Stimulated activated memory B cell treated with anti-CD40 and anti-IgM and Interleukin-4, amounts not matched to agents 10 μg/mL and 1 μg/mL and 100 μg/mL, for 72 hours (primary cell): ENCODE data around the gene DNER.
"Not testable (repeated sequence)": the region's sequence is repeated elsewhere in the genome, so short reads cannot be mapped to it uniquely, and the experiment has no call there.

Experiments
- ATAC-seq: fragments of 150-1000 bp; cut with Tn5 transposase; 2 replicates; pipeline ENCODE4 v1.10.0; 2021
- H3K27ac Mint-ChIP-seq: one replicate; pipeline ENCODE4 v1.8.0; 2022; ENCODE audit warnings: mild to moderate bottlenecking, mixed read lengths
- H3K27me3 Mint-ChIP-seq: one replicate; pipeline ENCODE4 v1.8.0; 2022; ENCODE audit warnings: mixed read lengths
- H3K36me3 Mint-ChIP-seq: one replicate; pipeline ENCODE4 v1.8.0; 2022; ENCODE audit warnings: mixed read lengths
- H3K4me1 Mint-ChIP-seq: one replicate; pipeline ENCODE4 v1.8.0; 2022; ENCODE audit warnings: mixed read lengths
- H3K4me3 Mint-ChIP-seq: one replicate; pipeline ENCODE4 v1.8.0; 2022; ENCODE audit warnings: mild to moderate bottlenecking, moderate library complexity, mixed read lengths
- H3K9me3 Mint-ChIP-seq: one replicate; pipeline ENCODE4 v1.8.0; 2022; ENCODE audit warnings: mixed read lengths

The DNER gene

GRCh38 chr2:229393926-229394325, 320.4 kb downstream of the DNER start:
- ATAC-seq = no peak
- H3K27ac Mint-ChIP-seq = no peak overlapping the region
- no peaks in the 10 kb centered on the region for H3K27me3 Mint-ChIP-seq
- H3K4me3 Mint-ChIP-seq = no peak overlapping the region
- H3K36me3 Mint-ChIP-seq = no peaks in the 10 kb centered on the region
- peaks cover 10% of the 10 kb centered on the region for H3K9me3 Mint-ChIP-seq
- no peaks in the 10 kb centered on the region for H3K4me1 Mint-ChIP-seq

- Mint-ChIP-seq H3K9me3 (peaks cover 4% of the 10 kb centered on the region), H3K36me3 (no peaks in the 10 kb centered on the region), H3K4me3 (no peak overlapping the region), H3K27ac (no peak overlapping the region), H3K27me3 (no peaks in the 10 kb centered on the region), H3K4me1 (no peaks in the 10 kb centered on the region)
- ATAC-seq = no peak
These were observed 322.2 kb downstream of the DNER start for GRCh38 chr2:229392196-229392595.

DNA sequence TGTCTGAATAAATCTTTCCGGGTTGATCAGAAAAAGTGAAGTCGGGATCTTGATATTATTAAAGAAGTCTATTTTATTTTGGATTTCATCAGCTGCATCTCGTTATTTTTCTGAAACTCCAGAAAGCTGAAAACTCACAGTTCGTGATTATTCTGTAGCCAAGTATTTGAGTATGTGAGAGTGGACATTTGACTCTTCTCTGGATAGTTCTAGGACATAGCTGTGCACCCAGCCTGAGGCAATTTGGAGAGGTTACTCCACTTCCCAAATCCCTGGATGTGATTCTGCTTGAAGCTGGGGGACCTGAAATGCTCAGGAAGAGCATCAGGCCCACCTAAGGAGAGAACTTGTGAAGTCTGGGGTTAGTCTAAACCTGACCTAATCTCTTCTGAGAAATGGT, 325.6 kb downstream of the DNER start:
- H3K27ac Mint-ChIP-seq = no peak overlapping the region
- H3K4me3 Mint-ChIP-seq = no peak overlapping the region
- no peak for ATAC-seq
- no peaks in the 10 kb centered on the region for H3K36me3 Mint-ChIP-seq
- no peaks in the 10 kb centered on the region for H3K27me3 Mint-ChIP-seq
- no peaks in the 10 kb centered on the region for H3K4me1 Mint-ChIP-seq
- peaks cover 18% of the 10 kb centered on the region for H3K9me3 Mint-ChIP-seq

- Mint-ChIP-seq H3K4me3 (no peak overlapping the region), H3K4me1 (no peaks in the 10 kb centered on the region), H3K36me3 (no peaks in the 10 kb centered on the region), H3K27me3 (no peaks in the 10 kb centered on the region), H3K9me3 (peaks cover 20% of the 10 kb centered on the region), H3K27ac (no peak overlapping the region)
- ATAC-seq = no peak
These were observed 326.5 kb downstream of the DNER start for GRCh38 chr2:229387866-229388265.

GRCh38 chr2:229380101-229380625, 334.2 kb downstream of the DNER start:
- H3K4me1 Mint-ChIP-seq = no peaks in the 10 kb centered on the region
- no peak overlapping the region for H3K27ac Mint-ChIP-seq
- H3K27me3 Mint-ChIP-seq = no peaks in the 10 kb centered on the region
- peaks cover 16% of the 10 kb centered on the region for H3K9me3 Mint-ChIP-seq
- no peak for ATAC-seq
- H3K36me3 Mint-ChIP-seq = no peaks in the 10 kb centered on the region
- H3K4me3 Mint-ChIP-seq = no peak overlapping the region

GRCh38 chr2:229378386-229378785, 336.0 kb downstream of the DNER start:
- no peak overlapping the region for H3K4me3 Mint-ChIP-seq
- ATAC-seq = no peak
- H3K4me1 Mint-ChIP-seq = no peaks in the 10 kb centered on the region
- H3K36me3 Mint-ChIP-seq = no peaks in the 10 kb centered on the region
- no peak overlapping the region for H3K27ac Mint-ChIP-seq
- H3K9me3 Mint-ChIP-seq = peaks cover 11% of the 10 kb centered on the region
- no peaks in the 10 kb centered on the region for H3K27me3 Mint-ChIP-seq

- Mint-ChIP-seq H3K27me3 (peaks cover 14% of the 10 kb centered on the region), H3K4me1 (no peaks in the 10 kb centered on the region), H3K36me3 (no peaks in the 10 kb centered on the region), H3K4me3 (no peak overlapping the region), H3K9me3 (peaks cover 3% of the 10 kb centered on the region), H3K27ac (no peak overlapping the region)
- no peak for ATAC-seq
These were observed 337.5 kb downstream of the DNER start for GRCh38 chr2:229376866-229377265.

DNA sequence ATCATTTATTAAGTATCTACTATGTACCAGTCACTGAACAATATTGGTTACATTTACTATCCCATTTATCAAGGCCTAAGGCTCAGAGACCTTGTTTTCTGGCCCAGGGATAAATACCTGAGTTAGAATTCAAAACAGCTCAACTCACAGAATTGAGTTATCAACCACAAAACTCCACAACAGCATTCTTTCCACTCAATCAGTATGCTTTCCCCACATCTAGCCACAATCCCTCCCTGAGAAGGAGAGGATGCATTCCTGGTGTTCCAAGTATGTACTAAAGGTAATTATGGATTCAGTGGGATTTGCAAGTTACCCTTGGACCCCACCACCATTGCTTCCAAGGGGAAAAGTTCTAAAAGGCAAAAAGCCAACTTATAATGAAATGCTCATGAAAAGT, 339.1 kb downstream of the DNER start:
- no peak overlapping the region for H3K27ac Mint-ChIP-seq

GRCh38 chr2:229373311-229373710, 341.0 kb downstream of the DNER start:
- H3K27ac Mint-ChIP-seq, H3K4me1 Mint-ChIP-seq, H3K9me3 Mint-ChIP-seq, H3K36me3 Mint-ChIP-seq, H3K4me3 Mint-ChIP-seq, ATAC-seq: not testable (repeated sequence)
- peaks cover 19% of the 10 kb centered on the region for H3K27me3 Mint-ChIP-seq

More for the DNA sequence above, 339.1 kb downstream of the DNER start:
- Mint-ChIP-seq H3K27me3 (peaks cover 19% of the 10 kb centered on the region), H3K4me3 (no peak overlapping the region), H3K4me1 (no peaks in the 10 kb centered on the region), H3K9me3 (peaks cover 3% of the 10 kb centered on the region), H3K36me3 (no peaks in the 10 kb centered on the region)
- no peak for ATAC-seq

- Mint-ChIP-seq H3K36me3 (no peaks in the 10 kb centered on the region), H3K9me3 (no peaks in the 10 kb centered on the region), H3K27me3 (peaks cover 19% of the 10 kb centered on the region), H3K27ac (no peak overlapping the region), H3K4me3 (no peak overlapping the region), H3K4me1 (no peaks in the 10 kb centered on the region)
- ATAC-seq = no peak
These were observed 342.1 kb downstream of the DNER start for GRCh38 chr2:229372207-229372606.

DNA sequence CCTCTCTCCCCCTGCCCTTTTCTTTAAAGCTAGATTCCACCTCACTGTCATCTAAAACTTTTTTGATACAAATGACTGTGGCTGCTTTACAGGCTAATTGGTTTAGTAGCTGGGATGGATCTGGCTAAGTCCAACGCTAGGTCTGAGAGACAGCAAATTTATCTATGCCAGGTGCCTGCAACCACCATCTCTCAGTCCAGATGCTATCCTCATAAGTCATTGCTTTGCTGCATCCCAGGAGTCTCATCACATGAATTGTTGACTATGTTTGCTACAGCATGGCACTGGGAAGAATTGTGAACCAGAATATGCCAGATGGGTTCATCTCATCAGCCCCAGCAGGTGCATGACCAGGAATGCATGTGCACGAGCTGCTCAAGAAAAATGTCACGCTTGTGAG, 343.3 kb downstream of the DNER start:
- ATAC-seq = no peak
- H3K4me1 Mint-ChIP-seq = no peaks in the 10 kb centered on the region
- peaks cover 19% of the 10 kb centered on the region for H3K27me3 Mint-ChIP-seq
- no peak overlapping the region for H3K27ac Mint-ChIP-seq
- H3K36me3 Mint-ChIP-seq = no peaks in the 10 kb centered on the region
- no peak overlapping the region for H3K4me3 Mint-ChIP-seq
- no peaks in the 10 kb centered on the region for H3K9me3 Mint-ChIP-seq

DNA sequence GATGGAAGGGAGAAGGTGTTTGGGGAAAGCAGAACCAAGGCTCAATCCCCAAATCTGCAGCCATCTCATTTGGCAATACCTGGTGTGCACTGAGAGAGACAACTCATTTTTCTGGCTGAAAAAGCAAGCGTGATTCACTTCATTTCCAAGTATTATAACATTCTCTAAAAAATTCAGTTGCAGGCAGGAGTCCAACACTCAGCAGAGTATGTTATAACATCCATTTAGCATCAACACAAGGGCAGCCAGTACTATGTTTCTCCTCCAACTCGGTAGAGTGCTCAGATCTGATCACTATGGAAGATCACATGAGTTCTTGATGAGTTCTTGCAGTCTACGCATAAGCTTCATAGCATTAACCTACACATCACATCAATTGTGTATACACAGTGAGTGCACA, 343.8 kb downstream of the DNER start:
- no peak overlapping the region for H3K4me3 Mint-ChIP-seq
- H3K4me1 Mint-ChIP-seq = no peaks in the 10 kb centered on the region
- no peaks in the 10 kb centered on the region for H3K9me3 Mint-ChIP-seq
- H3K27ac Mint-ChIP-seq = no peak overlapping the region
- no peak for ATAC-seq
- H3K36me3 Mint-ChIP-seq = no peaks in the 10 kb centered on the region
- peaks cover 19% of the 10 kb centered on the region for H3K27me3 Mint-ChIP-seq

DNA sequence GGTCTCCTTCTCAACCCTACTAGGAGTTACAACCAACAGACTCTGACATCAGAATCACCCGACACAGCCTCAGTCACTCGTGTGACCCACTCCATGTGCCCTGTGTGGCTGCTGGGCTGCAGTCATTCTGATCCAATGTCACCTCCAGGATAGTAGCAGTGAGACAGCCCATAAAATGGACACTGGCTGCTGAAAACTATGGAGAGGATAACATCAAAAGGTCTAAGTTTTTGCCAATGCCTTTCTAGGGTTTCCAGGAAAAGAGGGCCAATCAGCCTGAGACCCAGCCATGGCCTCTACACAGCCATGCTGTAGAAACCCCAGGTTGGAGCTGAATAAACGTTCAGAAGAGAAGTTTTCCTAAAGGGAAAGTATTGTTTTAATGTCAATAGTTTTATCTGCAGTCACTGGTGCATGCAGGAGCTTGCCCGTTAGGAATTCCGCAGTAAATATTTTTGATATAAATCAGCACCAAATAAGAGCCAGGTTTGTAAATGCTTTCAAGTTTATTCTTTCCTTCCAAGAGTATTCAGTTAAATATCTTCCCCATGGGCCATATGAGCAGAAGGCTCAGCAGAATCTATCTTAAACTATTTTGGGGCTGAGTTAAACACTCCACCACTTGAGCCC, 351.1 kb downstream of the DNER start:
- H3K9me3 Mint-ChIP-seq = no peaks in the 10 kb centered on the region
- no peaks in the 10 kb centered on the region for H3K27me3 Mint-ChIP-seq
- no peak for ATAC-seq
- no peak overlapping the region for H3K4me3 Mint-ChIP-seq
- H3K4me1 Mint-ChIP-seq = no peaks in the 10 kb centered on the region
- no peak overlapping the region for H3K27ac Mint-ChIP-seq
- H3K36me3 Mint-ChIP-seq = no peaks in the 10 kb centered on the region

DNA sequence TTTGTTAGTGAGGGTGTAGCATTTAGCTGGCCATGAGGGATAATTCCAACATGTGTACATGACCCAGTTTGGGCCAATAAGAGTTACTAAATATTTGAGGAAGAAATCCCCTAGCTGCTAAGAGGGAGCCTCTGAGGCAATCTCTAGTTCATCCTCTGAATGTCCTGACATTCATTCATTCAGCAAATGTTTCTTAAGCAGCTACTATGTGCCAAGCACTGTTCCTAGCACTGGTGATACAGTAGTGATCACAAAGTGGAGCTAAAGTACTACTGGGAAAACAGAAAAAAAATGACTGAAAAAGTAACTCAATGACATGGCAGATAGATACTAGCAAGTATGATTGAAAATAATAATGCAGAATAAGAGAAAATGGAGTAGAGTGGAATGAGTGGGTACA, 363.5 kb downstream of the DNER start:
- Mint-ChIP-seq H3K27me3 (no peaks in the 10 kb centered on the region), H3K9me3 (peaks cover 6% of the 10 kb centered on the region), H3K4me1 (no peaks in the 10 kb centered on the region), H3K4me3 (no peak overlapping the region), H3K36me3 (no peaks in the 10 kb centered on the region), H3K27ac (no peak overlapping the region)
- ATAC-seq = no peak

DNA sequence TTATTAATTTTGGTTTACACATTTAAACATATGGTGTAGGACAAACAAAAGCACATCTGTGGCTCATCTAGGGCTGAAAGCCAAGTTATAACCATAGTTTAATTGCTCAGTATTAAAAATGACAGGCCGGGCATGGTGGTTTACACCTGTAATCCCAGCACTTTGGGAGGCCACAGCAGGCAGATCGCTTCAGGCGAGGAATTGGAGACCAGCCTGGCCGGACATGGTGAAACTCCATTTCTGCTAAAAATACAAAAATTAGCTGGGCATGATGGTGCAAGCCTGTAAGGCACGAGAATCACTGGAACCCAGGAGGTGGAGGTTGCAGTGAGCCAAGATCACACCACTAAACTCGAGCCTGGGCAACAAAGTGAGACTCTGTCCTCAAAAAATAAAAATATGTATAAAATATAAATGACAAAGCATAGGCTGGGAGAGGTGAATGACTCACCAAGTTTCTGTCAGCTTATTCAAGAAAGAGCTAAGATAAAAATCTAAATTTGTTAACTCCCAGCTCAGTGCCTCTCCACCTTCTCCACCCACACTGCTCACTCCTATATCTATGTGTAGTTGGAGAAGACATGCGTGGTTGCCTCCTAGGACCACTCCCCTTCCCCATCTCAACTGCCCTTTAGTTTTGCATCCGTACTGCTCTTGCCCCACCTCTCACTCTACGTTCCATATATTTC, 364.1 kb downstream of the DNER start:
- Mint-ChIP-seq H3K27me3 (no peaks in the 10 kb centered on the region), H3K27ac (no peak overlapping the region), H3K9me3 (peaks cover 6% of the 10 kb centered on the region), H3K4me3 (no peak overlapping the region), H3K36me3 (no peaks in the 10 kb centered on the region), H3K4me1 (no peaks in the 10 kb centered on the region)
- no peak for ATAC-seq

DNA sequence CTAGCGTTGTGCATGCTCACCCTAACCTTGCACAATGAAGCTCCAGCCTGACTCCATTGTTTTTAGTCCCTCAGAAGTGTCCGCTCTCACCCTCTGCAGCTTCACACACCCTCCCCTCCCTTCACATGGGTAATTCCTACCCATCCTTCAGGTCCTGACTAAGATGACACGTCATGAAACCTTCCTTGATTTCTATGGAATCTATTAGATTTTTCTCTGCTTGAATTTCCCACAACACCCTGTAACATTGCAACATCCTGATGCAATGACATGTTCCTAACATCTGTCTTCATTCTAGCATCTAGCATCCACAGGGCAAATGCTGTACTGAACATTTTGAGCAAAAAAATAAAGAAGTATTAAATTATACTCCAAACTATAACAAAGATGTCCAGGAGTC, 366.2 kb downstream of the DNER start:
- Mint-ChIP-seq H3K36me3 (no peaks in the 10 kb centered on the region), H3K4me3 (no peak overlapping the region), H3K27ac (no peak overlapping the region), H3K4me1 (no peaks in the 10 kb centered on the region), H3K9me3 (peaks cover 6% of the 10 kb centered on the region), H3K27me3 (no peaks in the 10 kb centered on the region)
- ATAC-seq = no peak
